Duodenal mucosa (tissue), 2 donors: Measurements from ENCODE around the gene UBTF.
"Not testable (repeated sequence)": the region's sequence is repeated elsewhere in the genome, so short reads cannot be mapped to it uniquely, and the experiment has no call there.

ENCODE experiments used
- H3K27ac ChIP-seq: one replicate; pipeline ENCODE4 v1.7.0; 2013; ENCODE audit warnings: low read depth, low read length
- H3K27me3 ChIP-seq, 2 donors: one replicate each; pipeline ENCODE4 v1.7.0; 2013; ENCODE audit warnings: low read length in 2 of 2, control low read depth in 1 of 2; ENCODE audit not compliant: insufficient read depth in 2 of 2, control insufficient read depth in 1 of 2
- H3K36me3 ChIP-seq, 2 donors: one replicate each; pipeline ENCODE4 v1.7.0; 2013; ENCODE audit warnings: low read length in 2 of 2, control low read depth in 1 of 2; ENCODE audit not compliant: insufficient read depth in 2 of 2, control insufficient read depth in 1 of 2
- H3K4me1 ChIP-seq, 2 donors: one replicate each; pipeline ENCODE4 v1.7.0; 2013; ENCODE audit warnings: low read length in 2 of 2, control low read depth in 1 of 2; ENCODE audit not compliant: insufficient read depth in 2 of 2, control insufficient read depth in 1 of 2
- H3K4me3 ChIP-seq, 2 donors: one replicate each; pipeline ENCODE4 v1.7.0; 2013; ENCODE audit warnings: low read length in 2 of 2, low read depth in 1 of 2
- H3K9ac ChIP-seq, 2 donors: one replicate each; pipeline ENCODE4 v1.7.0; 2013; ENCODE audit warnings: low read length in 2 of 2, low read depth in 1 of 2
- H3K9me3 ChIP-seq, 2 donors: one replicate each; pipeline ENCODE4 v1.7.0; 2013; ENCODE audit warnings: low read length in 2 of 2, control low read depth in 1 of 2; ENCODE audit not compliant: control insufficient read depth in 1 of 2

The UBTF gene

DNA sequence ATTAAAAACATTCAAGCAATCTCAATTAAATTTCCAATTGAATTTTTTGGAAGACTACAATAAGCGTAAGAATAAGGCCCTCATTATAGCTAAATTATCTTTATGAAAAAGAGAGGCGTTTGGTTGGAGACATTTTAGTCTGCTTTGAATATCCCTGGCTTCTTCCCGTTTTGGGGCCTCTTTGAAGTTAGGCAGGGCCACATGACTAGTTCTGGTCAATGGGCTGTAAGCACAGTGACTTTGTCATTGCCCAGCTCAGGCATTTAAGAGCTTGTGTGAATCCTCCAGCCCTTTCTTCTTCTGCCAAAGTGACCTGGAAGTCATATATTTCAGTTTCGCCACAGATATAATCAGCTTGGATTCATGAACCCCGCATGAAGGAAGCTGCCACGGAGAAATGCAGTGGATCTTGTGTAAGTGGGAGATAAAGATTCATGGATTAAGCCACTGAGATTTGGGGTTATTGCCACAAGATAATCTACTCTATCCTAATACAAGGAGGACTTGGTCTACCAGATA, 21.7 kb upstream of the UBTF start:
- peaks cover 5 to 8% of the 10 kb centered on the region in 2 donors for H3K4me1 ChIP-seq

DNA sequence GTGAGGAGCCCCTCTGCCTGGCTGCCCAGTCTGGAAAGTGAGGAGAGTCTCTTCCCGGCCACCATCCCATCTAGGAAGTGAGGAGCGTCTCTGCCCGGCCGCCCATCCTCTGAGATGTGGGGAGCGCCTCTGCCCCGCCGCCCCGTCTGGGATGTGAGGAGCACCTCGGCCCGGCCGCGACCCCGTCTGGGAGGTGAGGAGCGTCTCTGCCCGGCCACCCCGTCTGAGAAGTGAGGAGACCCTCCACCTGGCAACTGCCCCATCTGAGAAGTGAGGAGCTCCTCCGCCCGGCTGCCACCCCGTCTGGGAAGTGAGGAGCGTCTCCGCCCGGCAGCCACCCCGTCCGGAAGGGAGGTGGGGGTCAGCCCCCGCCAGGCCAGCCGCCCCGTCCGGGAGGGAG, 18.4 kb upstream of the UBTF start:
- not testable (repeated sequence) for H3K4me1 ChIP-seq, H3K9me3 ChIP-seq, H3K9ac ChIP-seq, H3K4me3 ChIP-seq, H3K27me3 ChIP-seq, H3K36me3 ChIP-seq, H3K27ac ChIP-seq

More for the DNA sequence above, 21.7 kb upstream of the UBTF start:
- Histone ChIP-seq H3K27me3 (no peaks in the 10 kb centered on the region), H3K36me3 (no peaks in the 10 kb centered on the region), H3K27ac (no peak overlapping the region), H3K9me3 (no peaks in the 10 kb centered on the region), H3K9ac (no peak overlapping the region), H3K4me3 (no peak overlapping the region)

DNA sequence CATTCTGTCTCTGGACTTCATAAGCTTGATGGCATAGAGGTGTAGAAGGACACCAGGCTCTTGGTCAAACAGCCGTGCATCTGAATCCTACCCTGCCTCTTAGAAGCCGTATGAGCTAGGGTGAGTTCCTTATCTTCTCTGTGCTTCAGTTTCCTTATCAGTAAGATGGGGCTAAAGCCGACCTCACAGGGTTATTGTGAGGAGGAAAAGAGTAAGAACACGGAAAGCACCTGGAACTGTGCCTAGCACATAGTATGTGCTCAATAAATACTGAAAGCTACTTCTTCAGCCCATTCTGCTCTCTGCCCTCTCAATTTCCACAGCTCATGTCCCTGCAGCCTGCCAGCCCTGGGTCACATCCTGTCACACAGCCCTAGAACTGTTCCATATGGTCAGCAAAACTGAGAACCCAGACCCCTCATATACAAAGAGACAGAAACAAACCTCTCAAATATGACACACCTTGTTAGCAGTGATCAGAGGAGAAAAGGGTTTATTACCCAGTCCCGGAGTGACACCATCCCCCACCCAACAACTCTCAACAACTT, 17.0 kb upstream of the UBTF start:
- H3K4me3 ChIP-seq = no peak overlapping the region
- no peak overlapping the region for H3K9ac ChIP-seq
- H3K36me3 ChIP-seq = no peaks in the 10 kb centered on the region
- no peaks in the 10 kb centered on the region for H3K9me3 ChIP-seq
- no peaks in the 10 kb centered on the region for H3K27me3 ChIP-seq
- H3K4me1 ChIP-seq = no peaks in the 10 kb centered on the region
- no peak overlapping the region for H3K27ac ChIP-seq

DNA sequence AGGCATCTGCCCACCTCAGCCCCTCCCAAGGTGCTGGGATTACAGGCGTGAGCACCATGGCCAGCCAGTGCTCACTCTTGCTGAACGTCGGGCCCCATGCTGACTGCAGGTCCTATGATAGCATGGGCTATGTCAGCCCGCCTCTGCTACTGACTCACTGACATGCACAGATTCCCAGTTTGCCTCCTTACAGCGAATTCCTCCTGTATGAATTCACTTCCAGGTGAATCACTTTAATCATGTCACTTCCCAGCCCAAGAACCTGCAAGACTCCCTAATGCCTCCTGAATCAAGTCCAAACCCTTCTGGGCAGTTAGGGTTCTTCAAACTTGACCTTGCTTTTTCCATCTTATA, 16.1 kb upstream of the UBTF start:
- Histone ChIP-seq H3K9me3 (no peaks in the 10 kb centered on the region), H3K36me3 (no peaks in the 10 kb centered on the region), H3K27me3 (no peaks in the 10 kb centered on the region), H3K27ac (no peak overlapping the region), H3K9ac (no peak overlapping the region), H3K4me3 (no peak overlapping the region), H3K4me1 (no peaks in the 10 kb centered on the region)

DNA sequence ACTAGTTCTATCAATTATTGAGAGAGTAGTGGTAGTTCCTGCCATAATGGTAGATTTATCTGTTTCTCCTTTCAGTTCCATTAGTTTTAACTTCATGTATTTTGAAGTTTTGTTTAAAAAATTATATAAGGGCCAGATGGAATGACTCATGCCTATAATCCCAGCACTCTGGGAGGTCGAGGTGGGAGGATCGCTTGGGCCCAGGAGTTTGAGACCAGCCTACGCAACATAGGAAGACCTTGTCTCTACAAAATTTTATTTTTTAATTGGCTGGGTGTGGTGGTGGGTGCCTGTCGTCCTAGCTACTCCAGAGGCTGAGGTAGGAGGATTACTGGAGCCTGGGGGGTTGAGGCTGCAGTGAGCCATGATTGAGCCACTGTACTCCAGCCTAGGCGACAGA, 14.1 kb upstream of the UBTF start:
- Histone ChIP-seq H3K36me3 (no peaks in the 10 kb centered on the region), H3K27ac (no peak overlapping the region), H3K4me3 (no peak overlapping the region), H3K27me3 (no peaks in the 10 kb centered on the region), H3K9me3 (no peaks in the 10 kb centered on the region), H3K9ac (no peak overlapping the region), H3K4me1 (no peaks in the 10 kb centered on the region)

DNA sequence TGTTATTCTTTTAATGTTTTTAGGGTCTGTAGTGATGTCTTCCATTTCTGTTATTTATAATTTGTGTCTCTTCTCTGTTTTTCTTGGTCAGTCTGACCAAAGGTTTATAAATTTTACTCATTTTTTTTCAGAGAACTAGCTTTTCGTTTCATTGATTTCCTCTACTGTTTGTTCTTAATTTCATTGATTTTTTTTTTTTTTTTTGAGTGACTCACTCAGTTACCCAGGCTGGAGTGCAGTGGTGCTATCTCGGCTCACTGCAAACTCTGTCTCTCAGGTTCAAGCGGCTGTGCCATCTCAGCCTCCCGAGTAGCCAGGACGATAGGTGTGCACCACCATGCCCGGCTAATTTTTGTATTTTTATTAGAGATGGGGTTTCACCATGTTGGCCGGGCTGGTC, 12.6 kb upstream of the UBTF start:
- no peaks in the 10 kb centered on the region for H3K27me3 ChIP-seq
- H3K9me3 ChIP-seq = no peaks in the 10 kb centered on the region
- H3K36me3 ChIP-seq = no peaks in the 10 kb centered on the region
- no peak overlapping the region for H3K27ac ChIP-seq
- H3K4me3 ChIP-seq = no peak overlapping the region
- H3K4me1 ChIP-seq = no peaks in the 10 kb centered on the region
- H3K9ac ChIP-seq = no peak overlapping the region

DNA sequence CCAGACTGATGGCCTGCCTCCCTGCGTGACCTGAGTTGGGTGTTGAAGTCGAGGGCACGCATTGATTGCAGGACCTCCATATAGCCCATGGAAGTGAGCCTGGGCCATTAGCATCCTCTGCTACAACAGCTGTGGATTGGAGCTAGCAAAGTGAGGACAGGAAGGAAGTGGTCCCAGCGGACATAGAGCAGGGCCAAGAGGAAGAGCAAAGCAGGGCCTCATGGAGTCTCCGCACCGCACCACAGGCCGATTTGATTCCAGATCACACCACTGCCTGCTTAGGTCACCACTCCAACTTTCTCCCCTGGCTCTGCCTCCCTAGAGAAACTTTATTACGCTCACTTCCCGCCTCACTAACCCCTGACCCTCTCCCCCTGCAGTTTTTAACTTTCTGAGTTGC, 10.7 kb upstream of the UBTF start:
- Histone ChIP-seq H3K9ac (no peak overlapping the region), H3K27me3 (no peaks in the 10 kb centered on the region), H3K27ac (no peak overlapping the region), H3K4me1 (no peaks in the 10 kb centered on the region), H3K4me3 (no peak overlapping the region), H3K36me3 (no peaks in the 10 kb centered on the region), H3K9me3 (no peaks in the 10 kb centered on the region)

DNA sequence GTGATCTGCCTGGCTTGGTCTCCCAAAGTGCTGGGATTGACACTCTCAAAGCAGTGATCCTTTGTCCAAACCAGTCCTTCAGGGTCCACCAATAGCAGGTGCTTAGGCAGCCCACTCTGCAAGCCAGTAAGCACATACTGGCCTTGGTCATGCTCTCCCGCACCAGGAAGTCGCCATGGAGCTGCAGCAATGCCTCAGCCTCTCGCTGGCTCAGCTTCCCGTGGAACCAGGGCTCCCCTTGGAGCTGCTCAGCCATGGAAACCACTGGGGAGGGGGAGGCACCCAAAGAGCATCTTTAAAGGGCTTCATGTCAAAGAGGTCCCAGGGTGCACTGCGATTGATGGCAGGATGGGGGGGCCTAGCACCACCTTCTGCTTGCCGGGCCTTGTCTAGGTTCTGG, 9.6 kb upstream of the UBTF start:
- Histone ChIP-seq H3K27me3 (no peaks in the 10 kb centered on the region), H3K9ac (no peak overlapping the region), H3K27ac (no peak overlapping the region), H3K4me1 (peaks cover 0 to under 1% of the 10 kb centered on the region in 2 donors), H3K4me3 (no peak overlapping the region), H3K9me3 (no peaks in the 10 kb centered on the region), H3K36me3 (no peaks in the 10 kb centered on the region)

DNA sequence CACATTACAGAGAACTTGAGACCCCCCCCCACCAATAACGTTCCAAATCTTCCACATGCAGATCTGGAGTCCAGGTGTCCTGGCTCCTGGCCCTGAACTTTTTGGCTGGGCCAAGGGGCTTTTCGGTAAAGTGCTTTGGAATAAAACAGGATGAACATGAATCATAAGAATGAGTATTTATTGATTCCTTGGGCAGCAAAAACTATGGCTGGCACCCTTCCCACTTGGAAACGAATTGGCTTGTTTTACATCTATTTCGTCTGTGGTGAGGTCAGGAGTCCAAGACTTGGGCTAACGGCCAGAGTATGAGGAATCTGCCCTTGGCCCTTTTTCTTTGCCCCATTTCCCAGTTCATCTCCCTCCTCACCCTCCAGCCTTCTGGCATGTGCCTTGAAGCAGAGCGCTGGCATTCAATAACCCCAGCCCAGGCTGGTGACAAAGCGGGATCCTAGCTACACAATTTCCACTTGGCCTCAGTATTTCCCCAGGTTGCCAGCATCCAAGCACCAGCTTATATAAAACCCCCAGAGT, 4.1 kb upstream of the UBTF start:
- Histone ChIP-seq H3K9ac (no peak overlapping the region), H3K4me1 (peaks cover 20 to 21% of the 10 kb centered on the region in 2 donors), H3K9me3 (no peaks in the 10 kb centered on the region), H3K4me3 (no peak overlapping the region), H3K27ac (no peak overlapping the region), H3K27me3 (no peaks in the 10 kb centered on the region), H3K36me3 (no peaks in the 10 kb centered on the region)

DNA sequence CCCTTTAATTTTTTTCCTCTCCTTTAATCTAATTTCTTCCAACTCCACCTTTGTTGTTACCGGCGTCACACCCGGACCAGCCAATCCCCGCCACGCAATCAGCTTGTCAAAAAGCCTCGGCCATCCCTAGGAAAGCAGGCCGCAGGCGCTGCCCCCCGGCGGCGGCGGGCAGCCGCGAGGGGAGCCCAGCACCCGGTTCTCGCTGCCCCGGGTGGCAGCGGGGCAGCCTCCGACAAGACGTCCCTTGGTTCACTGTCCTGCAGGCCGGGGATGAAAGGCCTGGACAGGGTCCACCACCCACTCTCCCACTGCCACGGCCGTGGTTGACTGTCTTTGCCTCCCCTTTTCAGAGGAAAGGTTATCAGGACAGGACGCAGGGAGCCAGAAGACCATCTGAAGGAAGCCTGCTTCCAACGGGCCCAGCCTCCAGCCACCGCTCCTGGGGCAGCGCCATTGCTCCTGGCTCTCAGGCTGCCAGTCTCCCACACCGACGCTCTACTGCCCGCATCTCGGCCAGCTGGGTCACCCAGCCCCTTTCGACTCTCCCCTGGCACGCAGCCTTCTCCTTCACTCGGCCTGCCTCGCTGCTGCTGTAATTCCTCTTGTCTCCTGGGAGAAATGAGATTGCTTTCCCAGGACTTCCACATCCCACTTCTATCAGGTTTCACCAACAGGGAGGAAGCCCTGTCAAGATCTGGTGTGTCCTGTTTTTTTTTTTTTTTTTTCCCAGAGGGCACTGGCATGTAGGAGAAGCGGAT, 2.8 kb upstream of the UBTF start:
- peak overlapping the region; percentile 61 to 94 for H3K9ac ChIP-seq
- H3K9me3 ChIP-seq = no peaks in the 10 kb centered on the region
- no peaks in the 10 kb centered on the region for H3K36me3 ChIP-seq
- H3K4me1 ChIP-seq = peaks cover 30 to 31% of the 10 kb centered on the region in 2 donors
- H3K4me3 ChIP-seq = peak overlapping the region; percentile 83 to 86
- H3K27me3 ChIP-seq = no peaks in the 10 kb centered on the region
- H3K27ac ChIP-seq = peak overlapping the region; percentile 82
